A549 (cell line): ENCODE results near the gene TBC1D22A.

Experiments used
- CTCF ChIP-seq: fragments of >200 bp; sonication (Bioruptor Twin); formaldehyde crosslinking; IDR thresholded peaks from 3 replicates; pipeline ENCODE4 v1.5.1; 2016
- FOXS1 ChIP-seq: fragments of 250-450 bp; sonication (Bioruptor Pico); IDR thresholded peaks from 2 replicates; pipeline ENCODE4 v1.5.0; 2020; ENCODE audit warnings: mild to moderate bottlenecking, moderate library complexity
- POLR2A ChIP-seq: IDR thresholded peaks from 2 replicates; pipeline ENCODE4 v1.6.1; 2012; ENCODE audit warnings: mild to moderate bottlenecking, low read length

GRCh38 chr22:46990937-46991550, 228.6 kb downstream of the TBC1D22A start:
- TF ChIP-seq POLR2A: no peak
- no peak for TF ChIP-seq FOXS1 (CRISPR knock-in tag)
- TF ChIP-seq CTCF: no peak
